HG03280 (cell line): ENCODE results near the gene GGA1.
A peak's percentile ranks its signal among the peaks of the same experiment; 100 is the strongest.

Source experiments
- ATAC-seq: cut with Tn5 transposase; IDR thresholded peaks from one replicate; pipeline ENCODE4 v1.9.1; 2021; ENCODE audit warnings: mild to moderate bottlenecking, moderate library complexity; ENCODE audit not compliant: unreplicated experiment

Gene GGA1, protein sequence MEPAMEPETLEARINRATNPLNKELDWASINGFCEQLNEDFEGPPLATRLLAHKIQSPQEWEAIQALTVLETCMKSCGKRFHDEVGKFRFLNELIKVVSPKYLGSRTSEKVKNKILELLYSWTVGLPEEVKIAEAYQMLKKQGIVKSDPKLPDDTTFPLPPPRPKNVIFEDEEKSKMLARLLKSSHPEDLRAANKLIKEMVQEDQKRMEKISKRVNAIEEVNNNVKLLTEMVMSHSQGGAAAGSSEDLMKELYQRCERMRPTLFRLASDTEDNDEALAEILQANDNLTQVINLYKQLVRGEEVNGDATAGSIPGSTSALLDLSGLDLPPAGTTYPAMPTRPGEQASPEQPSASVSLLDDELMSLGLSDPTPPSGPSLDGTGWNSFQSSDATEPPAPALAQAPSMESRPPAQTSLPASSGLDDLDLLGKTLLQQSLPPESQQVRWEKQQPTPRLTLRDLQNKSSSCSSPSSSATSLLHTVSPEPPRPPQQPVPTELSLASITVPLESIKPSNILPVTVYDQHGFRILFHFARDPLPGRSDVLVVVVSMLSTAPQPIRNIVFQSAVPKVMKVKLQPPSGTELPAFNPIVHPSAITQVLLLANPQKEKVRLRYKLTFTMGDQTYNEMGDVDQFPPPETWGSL

GRCh38 chr22:37608477-37609239 is at the start of gene GGA1:
TSS of gene GGA1 (plus strand) at chr22:37608834. CDS start at chr22:37608861, 27 bp downstream.
- ATAC-seq: peak; percentile 78

DNA sequence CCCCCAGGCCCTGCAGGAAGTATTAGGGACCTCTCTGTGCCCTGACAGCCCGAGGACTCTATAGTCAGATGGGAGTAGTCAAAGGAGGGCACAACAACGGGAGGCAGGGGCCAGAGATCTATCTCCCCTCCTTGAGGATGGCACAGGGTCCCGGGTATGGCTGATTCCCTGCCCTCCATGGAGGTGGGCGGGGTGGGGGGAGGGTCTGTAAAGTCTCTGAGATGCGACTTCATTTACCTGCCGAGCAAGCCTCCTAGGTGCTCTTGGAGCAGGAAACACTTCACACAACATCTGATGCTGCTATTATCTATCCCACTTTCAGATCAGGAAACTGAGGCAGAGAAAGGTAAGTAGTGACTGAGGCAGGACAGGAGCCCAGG is 49.1 kb upstream of the GGA1 start:
- no peak for ATAC-seq

DNA sequence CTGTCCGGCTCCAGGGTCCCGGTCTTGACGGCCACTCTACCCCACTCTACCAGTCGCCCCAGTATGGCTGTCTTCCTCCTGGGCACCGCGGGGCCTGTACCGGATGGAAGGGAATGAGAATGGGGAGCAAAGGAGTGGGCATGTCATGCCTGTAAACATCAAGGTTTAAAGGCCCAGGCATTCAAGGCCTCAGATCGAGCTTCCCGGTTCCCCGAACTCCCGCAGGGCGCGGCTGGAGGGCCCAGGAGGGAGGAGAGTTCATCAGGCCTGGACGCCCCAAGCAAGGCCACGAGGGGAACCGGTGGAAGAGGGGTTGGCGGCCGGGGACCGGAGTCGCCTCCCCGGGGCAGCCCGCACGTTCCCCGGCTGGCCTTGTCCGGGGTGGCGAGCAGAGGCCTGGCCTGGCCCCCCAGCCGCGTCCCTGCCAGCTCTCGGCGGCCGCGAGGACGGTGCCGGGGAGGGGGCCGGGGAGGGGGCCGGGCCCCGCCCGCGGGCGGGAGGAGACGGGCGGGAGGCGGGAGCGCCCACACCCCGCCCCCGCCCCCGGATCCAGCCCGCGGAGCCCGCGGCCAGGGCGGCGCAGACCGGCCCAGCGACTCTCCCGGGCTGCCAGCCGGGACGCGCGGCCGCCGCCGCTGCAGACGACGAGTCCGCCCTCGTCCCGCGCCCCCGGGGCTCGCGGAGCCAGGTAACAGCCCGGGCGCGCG is 48.6 kb upstream of the GGA1 start, which contains the start of gene CDC42EP1:
CDC42EP1 (plus strand) TSS at position 580 of the 707 bp plus-strand sequence. CDS start 5,870 bp downstream, outside the sequence.
- no peak for ATAC-seq

GRCh38 chr22:37560608-37561211 is 47.9 kb upstream of the GGA1 start:
- ATAC-seq: no peak

GRCh38 chr22:37561212-37562048 is 47.2 kb upstream of the GGA1 start:
- ATAC-seq: no peak

DNA sequence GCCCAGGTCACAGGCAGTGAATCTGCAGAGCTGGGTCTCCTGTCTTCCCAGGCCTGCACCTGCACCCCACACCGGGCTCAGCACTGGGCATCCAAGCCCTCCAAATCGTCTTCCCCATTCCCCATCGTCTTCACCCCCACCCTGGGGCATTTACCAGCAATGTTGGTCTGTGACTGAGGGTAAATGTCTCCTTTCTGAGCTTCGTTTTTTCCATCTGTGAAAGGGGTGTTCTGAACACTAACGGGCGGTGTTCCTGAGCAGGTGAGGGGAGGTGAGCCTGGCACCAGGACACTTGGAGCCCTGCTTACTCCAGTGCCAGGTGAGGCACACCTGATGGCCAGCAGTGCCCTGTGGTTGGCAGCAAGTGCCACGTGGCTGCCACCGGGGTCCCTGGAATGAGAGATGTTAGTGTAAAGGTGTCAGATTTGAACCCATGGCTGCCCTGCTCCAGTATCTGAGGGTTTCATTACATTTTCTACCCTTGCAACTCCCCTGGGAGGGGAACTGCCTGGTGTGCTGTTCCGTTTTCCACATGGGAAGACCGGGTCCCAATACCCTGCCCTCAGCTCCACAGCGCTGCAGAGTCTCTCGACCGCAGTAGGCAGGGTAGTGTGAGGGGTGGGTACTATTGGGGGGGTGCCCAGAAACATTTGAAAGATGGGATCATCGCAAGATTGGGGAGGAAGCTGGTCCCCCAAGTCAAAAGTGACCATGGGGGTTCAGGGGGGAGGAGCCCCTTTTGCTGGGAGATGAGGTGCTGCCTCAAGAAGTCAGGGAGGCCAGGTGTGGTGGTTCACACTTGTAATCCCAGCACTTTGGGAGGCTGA is 46.4 kb upstream of the GGA1 start:
- no peak for ATAC-seq

- no peak for ATAC-seq
Measured at GRCh38 chr22:37563153-37564081, 45.2 kb upstream of the GGA1 start.

GRCh38 chr22:37564111-37564711 is 44.4 kb upstream of the GGA1 start:
- ATAC-seq: no peak

- no peak for ATAC-seq
Measured at GRCh38 chr22:37565830-37566229, 42.8 kb upstream of the GGA1 start.

- no peak for ATAC-seq
Measured at GRCh38 chr22:37566329-37566837, 42.3 kb upstream of the GGA1 start.

DNA sequence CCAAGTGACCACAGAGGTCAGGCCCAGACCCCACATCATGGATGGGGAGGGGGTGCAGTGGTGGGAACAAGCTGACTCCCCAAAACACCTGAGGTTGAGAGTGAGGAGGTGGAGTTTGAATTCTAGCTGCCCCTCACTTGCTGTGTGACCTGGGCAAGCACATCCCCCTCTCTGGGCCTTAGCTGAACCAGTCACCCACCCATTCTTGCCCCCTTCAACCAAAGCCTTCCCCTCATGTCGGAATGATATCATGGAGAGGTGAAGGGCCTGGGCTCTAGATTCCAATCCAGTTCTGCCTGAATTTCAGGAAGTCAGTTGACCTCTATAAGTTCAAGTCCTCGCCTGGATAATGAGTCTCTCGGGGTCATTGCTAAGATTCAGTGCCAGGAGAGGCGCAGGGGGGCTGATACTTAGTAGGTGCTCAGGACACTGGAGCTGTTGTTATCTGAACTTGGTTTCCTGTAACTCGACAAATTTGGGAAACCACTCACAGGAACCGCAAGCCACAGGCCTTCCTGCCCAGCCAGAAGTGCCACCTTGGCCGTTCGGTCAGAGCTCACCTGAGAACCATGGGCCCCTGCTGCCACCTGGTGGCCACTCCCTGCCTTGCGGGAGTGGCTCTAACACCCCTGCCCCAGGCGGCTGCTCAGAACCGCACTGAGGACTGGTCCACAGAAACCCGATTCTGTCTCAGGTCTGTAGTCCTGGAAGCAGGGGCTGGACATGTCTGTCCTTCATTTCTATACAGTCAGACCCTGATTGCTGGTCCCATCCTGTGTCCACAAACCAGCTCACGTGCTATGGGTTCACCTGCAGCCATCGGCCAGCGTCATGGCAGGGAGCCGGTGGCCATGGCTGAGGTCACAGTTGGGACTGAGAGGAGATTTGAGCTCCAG is 41.5 kb upstream of the GGA1 start:
- no peak for ATAC-seq

DNA sequence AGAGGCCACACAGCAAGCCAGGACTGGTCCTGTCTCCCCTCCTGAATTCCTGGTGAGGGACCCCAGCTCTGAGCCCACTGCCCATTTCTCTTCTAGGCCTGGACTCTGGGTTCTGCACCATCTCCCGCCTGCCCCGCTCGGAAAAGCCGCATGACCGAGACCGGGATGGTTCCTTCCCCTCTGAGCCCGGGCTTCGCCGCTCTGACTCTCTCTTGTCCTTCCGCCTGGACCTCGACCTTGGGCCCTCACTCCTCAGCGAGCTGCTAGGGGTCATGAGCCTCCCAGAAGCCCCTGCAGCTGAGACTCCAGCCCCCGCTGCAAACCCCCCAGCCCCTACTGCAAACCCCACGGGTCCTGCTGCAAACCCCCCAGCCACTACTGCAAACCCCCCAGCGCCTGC is 40.6 kb upstream of the GGA1 start:
- ATAC-seq: no peak

DNA sequence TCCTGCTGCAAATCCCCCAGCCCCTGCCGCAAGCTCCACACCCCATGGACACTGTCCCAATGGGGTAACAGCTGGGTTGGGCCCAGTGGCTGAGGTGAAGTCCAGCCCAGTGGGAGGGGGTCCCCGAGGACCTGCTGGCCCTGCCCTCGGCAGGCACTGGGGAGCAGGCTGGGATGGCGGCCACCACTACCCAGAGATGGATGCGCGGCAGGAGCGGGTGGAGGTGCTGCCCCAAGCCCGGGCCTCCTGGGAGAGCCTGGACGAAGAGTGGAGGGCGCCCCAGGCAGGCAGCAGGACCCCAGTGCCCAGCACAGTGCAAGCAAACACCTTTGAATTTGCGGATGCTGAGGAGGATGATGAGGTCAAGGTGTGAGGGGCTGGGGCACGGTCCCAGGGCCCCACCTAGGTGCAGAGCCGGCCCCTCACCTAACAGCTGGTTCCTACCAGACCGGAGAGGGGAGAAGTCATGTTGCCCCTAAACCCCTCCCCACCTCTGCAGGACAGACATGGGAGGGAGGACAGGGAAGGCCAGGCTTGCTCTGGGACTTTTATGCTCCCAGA is 40.1 kb upstream of the GGA1 start:
- ATAC-seq: no peak

DNA sequence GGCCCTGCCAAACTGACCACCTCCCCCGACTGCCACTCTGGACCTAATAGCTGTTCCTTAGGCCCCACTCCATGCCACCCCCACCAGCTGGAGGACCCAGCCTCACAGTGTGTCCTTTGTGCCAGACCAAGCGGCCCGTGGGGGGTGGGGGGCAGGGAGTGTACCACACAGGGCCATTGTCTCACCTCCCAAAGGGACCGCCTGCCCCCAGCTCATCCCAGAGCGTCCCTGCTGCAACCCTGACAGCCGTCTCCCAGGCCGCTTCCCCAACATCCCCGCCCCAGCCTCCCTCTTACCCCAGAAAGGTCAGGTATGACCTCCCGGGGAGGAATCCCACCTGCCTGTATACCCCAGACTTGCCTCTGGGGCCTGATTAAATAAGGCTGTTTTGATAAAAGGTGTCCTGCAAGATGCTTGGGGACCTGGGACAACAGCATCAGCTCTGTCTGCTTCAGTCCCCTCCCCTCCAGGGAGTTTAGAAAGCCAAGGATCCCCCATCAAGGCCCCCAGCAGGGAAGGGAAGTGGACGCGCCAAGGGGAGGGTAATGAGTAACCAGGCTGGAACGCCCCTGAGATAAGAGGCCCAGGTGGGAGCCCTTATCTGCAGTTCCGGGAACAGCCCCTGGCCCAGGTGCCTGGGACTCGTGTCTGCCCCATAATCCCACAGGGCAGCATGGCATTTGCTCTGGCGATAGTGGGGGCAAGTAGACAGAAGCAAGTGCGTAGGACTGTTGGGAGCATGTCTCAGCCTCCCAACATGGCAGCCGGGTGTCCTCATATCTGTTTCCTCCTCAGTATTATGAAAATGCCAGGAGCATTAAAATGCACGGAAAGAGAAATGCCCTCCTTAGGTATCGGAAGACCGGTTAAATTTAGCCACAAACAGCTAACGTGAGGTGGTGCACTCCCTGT is 39.4 kb upstream of the GGA1 start:
- ATAC-seq: no peak
